ENCODE measurements around the gene EPB41L5.
"Not testable (repeated sequence)": the region's sequence is repeated elsewhere in the genome, so short reads cannot be mapped to it uniquely, and the experiment has no call there.

The EPB41L5 gene

DNA sequence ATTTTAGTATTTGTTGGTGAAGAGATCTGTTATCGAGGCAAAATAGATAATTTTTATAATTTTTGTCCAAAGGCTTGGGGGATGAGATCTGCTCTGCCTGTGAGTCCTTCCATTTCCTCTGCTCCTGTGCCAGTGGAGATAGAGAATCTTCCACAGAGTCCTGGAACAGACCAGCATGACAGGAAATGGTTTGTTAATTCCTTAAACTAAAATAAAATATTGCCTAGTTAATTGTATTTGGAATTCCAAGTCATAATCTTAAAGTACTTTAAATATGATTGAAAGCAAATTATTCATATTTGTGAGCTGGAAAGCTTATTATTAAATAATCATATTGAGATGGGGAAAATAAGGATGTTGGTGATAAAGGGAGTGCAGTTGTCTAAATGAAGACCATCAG, 87.8 kb downstream of the EPB41L5 start:
- no peak for DNase-seq (ENCODE audit: low read depth)

DNA sequence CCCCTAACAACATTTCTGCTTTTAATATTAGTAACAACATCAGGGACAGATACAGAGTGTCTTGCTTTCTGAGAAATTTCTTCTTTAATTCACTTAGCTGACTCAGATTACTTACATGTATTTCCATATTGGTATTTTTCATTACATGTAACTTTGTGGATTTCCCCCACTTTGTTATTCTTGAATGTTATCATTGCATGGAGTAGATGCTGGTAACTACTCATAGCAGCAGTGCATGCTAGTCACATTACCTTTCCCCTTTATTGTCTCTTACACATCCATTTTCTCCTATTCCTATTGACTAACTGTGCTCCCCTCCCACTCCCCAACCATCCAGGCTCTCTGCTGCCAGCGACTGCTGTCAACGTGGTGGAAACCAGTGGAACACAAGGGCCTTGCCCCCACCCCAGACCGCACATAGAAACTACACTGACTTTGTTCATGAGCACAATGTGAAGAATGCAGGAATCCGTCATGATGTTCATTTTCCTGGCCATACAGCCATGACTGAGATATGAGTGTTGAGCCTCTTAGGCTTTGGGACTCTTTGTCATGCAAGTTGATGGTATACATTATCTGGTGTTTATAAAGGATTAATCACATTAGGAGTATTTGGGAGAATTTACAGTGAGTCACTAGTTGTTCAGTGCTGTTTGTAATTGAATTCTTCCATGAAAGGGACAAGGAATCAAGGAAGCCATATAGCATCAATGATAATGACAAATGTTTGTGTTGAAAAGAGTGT, 91.0 kb downstream of the EPB41L5 start:
- peak; percentile 38 for DNase-seq (ENCODE audit: low read depth)

DNA sequence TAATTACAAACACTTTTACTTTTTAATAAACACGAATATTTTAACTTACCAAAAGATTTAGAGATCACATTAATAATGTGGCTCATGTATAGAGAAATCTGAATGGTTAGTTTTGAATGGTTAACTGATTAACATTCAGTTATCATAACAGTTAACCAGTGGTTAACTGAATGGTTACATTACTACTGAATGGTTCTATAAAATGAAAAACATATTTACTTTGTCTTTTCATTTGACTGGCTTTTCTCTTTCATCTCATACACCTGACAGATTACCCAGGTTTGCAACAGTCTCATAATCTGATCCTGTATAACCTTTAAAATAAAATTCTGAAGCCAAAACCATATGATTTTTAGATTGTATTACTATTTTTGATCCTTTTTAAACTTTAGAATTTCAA, 91.9 kb downstream of the EPB41L5 start:
- DNase-seq (ENCODE audit: low read depth), result no peak

GRCh38 chr2:120105360-120105759, 92.5 kb downstream of the EPB41L5 start:
- no peak for DNase-seq (ENCODE audit: low read depth)

DNA sequence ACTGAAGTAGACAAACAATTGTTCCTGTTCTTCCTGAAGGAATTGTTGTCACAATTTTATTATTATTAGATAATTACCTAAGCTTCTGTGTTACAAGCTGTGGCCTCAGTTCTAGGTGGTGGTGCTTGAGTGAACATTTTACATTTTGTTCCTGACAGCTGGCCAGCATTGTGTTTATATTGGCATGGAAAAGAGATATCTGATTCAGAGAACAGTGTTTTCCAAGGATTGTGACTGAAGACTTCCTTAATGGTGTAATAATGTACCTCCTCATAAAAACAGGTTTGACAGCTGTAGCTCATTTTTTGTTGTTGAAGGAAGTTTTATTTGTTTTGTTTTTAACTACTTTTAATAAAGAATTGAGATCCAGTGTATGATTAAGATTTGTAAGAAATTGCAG, 95.2 kb downstream of the EPB41L5 start:
- peak; percentile 55 for DNase-seq (ENCODE audit: low read depth)

DNA sequence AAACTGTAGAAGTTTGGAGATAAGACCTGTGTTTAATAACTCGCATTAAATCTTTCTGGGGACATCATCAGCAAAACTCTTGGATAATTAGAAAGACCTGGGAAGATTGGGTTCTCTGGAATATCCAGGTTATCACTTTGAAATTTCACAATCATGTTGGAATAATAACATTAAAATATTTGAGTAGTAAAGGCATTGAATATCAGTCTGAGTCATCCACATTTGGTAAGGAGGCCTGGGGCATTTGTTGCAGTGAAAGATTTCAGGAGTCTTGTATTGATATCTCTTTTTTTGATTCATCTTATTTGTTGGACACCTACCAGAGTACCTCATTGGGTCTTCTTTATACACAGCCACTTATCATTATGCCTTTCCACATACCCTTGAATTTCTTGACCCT, 95.9 kb downstream of the EPB41L5 start:
- no peak for DNase-seq (ENCODE audit: low read depth)

GRCh38 chr2:120109186-120110061, 96.5 kb downstream of the EPB41L5 start:
- peak; percentile 31 for DNase-seq (ENCODE audit: low read depth)

GRCh38 chr2:120110062-120110362, 97.1 kb downstream of the EPB41L5 start:
- DNase-seq (ENCODE audit: low read depth), result no peak

DNA sequence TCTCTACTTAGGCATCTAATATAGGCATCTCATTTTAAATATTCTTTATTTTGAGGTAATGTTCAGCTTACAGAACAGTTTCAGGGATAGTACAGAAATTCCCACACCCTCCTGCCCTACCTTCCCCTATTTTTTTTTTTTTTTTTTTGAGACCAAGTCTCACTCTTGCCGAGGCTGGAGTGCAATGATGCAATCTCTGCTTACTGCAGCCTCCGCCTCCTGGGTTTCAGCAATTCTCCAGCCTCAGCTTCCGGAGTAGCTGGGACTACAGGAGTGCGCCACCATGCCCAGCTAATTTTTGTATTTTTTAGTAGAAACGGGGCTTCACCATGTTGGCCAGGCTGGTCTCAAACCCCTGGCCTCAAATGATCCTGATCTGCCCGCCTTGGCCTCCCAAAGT, 97.6 kb downstream of the EPB41L5 start:
- no peak for DNase-seq (ENCODE audit: low read depth)

DNA sequence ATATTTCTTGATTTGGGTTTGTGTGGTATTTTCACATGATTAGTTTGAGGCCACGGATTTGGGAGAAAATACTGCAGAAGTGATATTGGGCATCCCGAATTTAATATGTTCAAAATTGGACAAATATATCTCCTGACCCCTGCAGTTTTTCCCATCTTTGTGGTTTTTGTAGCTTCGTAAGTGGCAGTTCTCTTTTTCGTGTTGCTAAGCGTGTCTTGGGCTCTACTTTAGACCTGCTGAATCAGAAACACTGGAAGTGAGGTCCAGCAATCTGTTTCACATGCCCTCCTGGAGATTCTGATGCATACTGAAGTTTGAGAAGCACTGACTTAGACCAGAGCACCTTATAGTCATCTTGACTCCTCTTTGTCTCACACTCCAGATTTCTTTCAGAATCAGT, 98.3 kb downstream of the EPB41L5 start:
- DNase-seq (ENCODE audit: low read depth), result no peak

DNA sequence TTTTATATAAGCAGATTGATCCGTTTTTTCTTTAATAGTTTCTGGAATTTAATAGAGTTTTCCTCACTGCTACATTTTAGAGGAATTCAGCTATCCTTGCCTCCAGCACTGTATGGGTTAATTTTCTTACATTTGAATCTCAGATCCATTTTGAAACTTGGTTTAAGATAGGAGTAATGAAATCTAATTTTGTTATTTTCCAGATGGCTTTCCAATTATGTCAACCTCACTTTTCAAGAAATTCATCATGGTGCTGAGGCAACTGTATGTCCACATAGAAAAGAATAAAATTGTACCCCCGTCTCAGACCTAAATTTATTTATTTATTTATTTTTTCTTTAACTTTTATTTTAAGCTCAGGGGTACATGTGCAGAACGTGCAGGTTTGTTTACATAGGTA, 105.1 kb downstream of the EPB41L5 start:
- no peak for DNase-seq (ENCODE audit: low read depth)

- DNase-seq (ENCODE audit: low read depth), result no peak
These were observed 105.6 kb downstream of the EPB41L5 start for GRCh38 chr2:120118471-120118870.

DNA sequence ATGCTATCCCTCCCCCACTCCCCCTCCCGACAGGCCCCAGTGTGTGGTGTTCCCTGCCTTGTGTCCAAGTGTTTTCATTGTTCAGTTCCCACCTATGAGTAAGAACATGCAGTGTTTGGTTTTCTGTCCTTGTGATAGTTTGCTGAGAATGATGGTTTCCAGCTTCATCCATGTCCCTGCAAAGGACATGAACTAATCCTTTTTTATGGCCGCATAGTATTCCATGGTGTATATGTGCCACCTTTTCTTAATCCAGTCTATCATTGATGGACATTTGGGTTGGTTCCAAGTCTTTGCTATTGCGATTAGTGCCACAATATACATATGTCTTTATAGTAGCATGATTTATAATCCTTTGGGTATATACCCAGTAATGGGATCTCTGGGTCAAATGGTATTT, 108.5 kb downstream of the EPB41L5 start:
- DNase-seq (ENCODE audit: low read depth), result not testable (repeated sequence)

- no peak for DNase-seq (ENCODE audit: low read depth)
These were observed 110.2 kb downstream of the EPB41L5 start for GRCh38 chr2:120123090-120123489.

- DNase-seq (ENCODE audit: low read depth), result no peak
These were observed 112.3 kb downstream of the EPB41L5 start for GRCh38 chr2:120125195-120125594.

DNA sequence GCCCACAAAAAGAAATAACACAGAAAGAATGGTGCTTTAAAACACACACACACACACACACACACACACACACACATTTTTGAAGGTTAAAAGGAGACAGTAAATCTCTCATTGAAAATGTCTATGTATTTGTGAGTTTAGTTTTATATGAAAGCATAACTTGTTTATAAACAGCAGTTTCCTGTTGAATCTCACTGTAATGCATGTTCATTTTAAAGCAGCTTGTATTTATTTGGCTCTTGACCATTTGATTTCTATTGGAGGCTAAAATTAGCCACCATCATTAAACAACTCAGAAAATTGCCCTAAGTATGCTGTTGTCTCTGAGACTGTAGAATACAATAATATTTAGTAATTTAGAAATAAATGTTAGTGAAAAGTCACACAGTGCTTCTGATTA, 115.3 kb downstream of the EPB41L5 start:
- DNase-seq (ENCODE audit: low read depth), result no peak

DNA sequence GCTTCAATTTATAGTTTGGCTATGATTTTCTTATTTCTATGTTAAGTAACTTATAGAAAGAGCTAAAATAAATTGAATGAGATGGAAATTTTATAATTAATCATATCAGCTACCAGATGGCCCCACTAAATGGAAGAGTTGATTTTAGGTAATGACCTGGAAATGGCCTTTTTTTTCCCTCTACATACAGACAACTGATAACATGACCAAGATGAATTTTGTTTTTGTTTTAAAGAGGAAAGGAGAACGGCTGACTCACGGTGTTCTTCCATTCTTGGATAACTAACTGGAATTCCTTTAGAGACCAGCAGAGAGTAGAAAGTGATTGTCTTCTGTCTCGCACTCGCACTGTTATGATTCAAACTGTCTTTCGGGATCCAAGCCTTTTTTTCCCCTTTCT, 119.3 kb downstream of the EPB41L5 start:
- DNase-seq (ENCODE audit: low read depth), result no peak

DNA sequence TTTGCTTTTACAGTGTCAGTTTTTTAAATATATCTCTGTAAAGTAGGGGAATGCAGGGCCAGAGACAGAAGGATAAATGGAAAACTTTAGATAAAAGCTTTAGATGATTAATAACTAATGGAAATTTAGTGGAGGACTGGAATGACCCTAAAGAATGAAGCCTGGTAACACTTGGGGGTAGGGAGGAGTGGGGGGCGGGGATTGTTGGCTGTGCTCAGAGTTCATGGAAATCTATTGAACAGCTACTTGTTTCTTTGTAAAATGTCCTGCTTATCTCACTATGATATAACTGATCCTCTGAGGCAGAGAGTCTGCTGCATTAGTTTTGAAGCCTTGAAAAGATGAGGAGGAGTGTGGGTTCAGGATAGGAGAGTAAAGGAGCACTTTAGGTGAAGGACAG, 119.8 kb downstream of the EPB41L5 start:
- DNase-seq (ENCODE audit: low read depth), result no peak

DNA sequence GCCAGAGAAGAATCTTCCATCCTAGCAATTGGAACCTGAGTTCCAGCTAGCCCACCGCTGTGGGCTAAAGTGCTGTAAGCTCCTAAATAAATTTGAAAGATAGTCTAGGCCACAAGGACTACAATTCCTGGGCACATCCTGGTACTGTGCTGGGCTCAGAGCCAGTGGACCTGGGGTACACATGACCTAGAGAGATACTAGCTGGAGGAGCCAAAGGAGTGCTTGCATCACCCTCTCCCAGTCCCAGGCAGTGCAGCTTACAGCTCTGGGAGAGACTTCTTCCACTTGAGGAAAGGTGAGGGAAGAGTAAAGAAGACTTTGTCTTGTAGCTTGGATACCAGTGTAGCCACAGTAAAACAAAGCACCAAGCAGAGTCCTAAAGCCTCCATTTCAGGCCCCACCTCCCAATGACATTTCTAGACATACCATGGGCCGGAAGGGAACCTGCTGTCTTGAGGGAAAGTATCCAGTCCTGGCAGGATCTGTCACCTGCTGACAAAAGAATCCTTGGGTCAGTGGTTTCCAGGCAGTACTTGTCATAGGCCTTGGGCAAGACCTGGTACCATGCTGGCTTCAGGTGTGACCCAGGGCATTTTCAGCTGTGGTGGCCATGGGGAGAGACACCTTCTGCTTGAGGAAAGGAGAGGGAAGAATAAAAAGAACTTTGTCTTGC, 120.8 kb downstream of the EPB41L5 start:
- no peak for DNase-seq (ENCODE audit: low read depth)

DNA sequence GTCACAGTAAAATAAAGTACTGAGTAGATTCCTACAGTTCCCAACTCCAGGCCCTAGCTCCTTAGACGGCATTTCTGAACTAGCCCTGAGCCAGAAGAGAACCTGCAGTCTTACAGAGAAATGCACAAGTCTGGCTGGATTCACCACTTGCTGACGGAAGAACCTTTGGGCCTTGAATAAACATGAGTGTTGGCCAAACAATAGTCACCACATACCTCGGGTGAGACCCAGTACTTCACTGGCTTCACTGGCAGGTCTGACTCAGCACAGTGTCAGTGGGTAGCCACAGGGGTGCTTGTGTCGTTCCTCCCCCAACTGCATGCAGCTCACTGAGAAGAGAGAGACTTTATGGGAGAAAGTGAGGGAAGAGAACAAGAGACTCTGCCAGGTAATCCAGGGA, 121.4 kb downstream of the EPB41L5 start:
- DNase-seq (ENCODE audit: low read depth), result peak; percentile 55

- not testable (repeated sequence) for DNase-seq (ENCODE audit: low read depth)
These were observed 122.1 kb downstream of the EPB41L5 start for GRCh38 chr2:120135013-120135412.

DNA sequence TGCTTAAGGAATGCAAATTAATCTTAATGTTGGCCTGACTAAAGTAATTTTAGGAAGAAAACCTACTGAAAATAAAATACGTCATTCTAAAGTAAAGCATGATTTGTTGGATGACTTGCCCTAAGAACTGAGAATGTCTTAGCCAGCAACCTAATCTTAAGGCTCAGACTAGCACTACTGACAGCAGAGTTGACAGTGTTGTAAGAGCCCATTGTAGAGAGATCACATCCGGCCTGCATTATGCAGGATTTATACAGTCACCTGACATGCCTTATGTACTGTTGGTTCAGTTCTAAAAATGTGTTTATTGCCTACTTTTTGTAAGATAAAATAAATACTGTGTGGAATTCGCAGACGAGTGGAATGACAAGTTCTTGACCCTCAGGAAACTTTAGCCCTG, 128.0 kb downstream of the EPB41L5 start:
- DNase-seq (ENCODE audit: low read depth), result no peak
